GM15510 (cell line): ENCODE results near the gene RANBP1.

ENCODE experiments used
- POLR2A ChIP-seq: IDR thresholded peaks from 3 replicates; pipeline ENCODE4 v1.6.1; 2011; ENCODE audit warnings: borderline replicate concordance; ENCODE audit not compliant: insufficient read length; ENCODE audit errors: extremely low read depth

Gene RANBP1

GRCh38 chr22:20142711-20143621 lies 27.1 kb downstream of the RANBP1 start:
- no peak for TF ChIP-seq POLR2A

GRCh38 chr22:20143883-20144665 lies 28.2 kb downstream of the RANBP1 start:
- TF ChIP-seq POLR2A = no peak

- TF ChIP-seq POLR2A = no peak
These were observed 29.4 kb downstream of the RANBP1 start for GRCh38 chr22:20145206-20145831.

DNA sequence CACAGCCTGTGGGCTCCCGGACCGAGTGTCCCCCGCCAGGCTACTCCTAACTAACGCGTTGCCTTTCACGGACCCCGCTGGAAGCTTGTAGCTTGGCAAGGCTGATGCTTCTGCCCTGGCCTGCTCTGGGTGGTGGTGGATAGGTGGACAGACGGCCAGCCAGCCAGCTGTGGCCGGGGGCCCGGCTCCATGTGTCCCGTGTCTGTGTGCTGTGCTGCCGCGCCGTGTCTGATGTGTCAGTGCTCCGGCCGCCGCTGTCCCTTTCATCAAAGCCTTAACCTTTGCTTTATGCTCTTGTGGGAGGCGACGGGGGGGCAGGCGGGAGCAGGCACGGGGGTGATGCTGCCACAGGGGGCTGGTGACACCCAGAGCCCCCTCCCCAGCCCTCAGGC lies 29.9 kb downstream of the RANBP1 start:
- no peak for TF ChIP-seq POLR2A

DNA sequence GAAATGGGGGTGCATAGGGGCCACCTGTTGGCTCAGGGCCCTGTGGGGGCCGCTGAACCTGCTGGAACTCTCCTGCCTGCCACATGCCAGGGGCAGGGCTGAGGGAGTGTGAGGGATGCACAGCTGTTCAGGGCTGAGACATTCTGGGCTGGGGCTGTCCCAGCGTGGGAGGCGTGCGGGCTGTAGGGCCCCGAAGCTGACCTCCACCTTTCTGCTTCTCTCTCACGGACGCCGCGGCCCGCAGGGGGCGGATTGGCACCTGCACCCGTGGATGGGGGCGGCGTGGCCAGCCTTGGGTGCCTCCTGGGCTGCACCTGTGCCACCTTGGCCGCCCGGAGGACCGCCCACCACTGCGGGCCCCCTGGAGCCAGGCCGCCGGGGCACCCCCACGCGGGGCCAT lies 30.9 kb downstream of the RANBP1 start:
- no peak for TF ChIP-seq POLR2A

DNA sequence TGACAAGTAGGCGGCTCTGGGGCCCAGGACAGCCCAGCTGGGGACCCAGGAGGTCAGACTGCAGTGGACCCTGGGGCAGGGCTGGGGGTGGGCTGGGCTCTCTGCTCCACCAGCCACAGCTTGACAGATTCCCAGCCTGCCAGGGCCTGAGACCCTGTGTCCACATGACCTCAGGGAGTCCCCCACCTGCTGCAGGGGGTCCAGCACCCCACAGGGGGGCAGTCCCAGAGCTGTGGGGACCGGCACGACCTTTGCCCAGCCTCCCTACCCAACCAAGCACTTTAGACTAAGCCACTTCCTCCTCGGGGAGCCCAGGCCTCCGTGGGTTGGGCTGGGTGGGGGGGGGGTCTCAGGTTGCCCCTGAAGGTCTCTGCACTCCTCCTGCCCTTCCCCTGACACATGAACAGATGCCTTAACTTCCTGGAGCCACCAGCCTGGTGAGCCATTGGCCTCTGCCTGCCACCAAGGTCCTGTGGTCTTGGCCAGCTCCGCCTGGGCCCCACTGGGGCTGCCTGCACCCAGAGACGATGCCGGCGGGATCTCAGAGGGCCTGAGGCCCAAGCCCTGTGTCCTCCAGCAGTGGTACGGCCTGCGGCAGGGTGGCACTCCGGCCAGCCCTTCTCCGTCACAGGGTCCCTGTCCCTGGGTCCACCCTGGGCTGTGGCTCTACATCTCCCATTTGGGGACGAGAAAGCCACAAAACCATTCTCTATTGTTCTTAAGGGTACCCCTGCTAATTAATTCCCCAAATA lies 31.5 kb downstream of the RANBP1 start:
- no peak for TF ChIP-seq POLR2A

GRCh38 chr22:20148414-20148813 lies 32.5 kb downstream of the RANBP1 start:
- no peak for TF ChIP-seq POLR2A

DNA sequence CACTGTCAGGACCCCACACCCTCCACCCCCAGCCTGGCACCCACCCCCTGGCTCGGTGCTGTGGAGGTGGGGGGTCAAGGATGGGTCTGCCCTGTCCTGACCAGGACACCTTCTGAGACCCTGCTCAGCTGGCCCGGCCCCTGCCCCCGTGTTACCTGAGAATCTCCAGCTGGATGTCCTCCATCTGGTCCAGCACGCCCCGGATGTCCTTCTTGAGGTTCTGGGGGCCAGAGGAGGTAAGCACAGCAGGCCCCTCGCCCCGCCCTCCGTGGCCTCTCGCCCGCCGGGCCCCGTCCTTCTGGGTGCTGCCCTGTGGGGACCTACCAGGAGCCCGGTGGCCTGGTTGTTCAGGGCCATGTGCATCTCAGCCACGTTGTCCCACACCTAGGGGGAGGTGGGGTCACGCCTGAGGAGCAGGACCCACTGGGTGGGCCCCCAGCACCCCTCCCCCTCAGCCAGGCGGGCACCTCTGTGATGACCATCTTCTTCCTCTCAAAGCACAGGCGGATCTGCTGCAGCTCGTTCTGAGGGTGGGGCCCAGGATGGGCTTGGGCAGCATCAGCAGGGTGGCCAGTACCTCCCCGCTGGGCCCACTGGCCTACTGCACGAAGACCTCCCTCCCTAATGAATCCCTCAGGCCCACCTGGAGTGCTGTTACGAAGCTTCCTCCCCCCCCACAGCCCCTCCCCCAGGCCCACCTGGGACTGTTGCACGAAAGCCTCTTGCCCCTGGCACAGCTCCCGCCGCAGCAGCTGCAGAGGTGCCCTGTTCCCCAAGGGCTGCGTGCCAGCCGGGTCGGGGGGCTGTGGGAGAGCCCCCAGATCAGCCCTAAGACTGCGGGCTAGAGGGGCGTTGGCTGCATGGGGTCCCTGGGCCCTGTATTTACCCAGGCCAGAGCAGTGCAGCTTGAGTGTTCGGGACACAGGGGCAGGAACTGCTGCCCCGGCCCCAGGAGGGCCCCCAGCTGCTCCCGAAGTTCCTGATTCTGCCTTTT lies 33.6 kb downstream of the RANBP1 start:
- TF ChIP-seq POLR2A = no peak

DNA sequence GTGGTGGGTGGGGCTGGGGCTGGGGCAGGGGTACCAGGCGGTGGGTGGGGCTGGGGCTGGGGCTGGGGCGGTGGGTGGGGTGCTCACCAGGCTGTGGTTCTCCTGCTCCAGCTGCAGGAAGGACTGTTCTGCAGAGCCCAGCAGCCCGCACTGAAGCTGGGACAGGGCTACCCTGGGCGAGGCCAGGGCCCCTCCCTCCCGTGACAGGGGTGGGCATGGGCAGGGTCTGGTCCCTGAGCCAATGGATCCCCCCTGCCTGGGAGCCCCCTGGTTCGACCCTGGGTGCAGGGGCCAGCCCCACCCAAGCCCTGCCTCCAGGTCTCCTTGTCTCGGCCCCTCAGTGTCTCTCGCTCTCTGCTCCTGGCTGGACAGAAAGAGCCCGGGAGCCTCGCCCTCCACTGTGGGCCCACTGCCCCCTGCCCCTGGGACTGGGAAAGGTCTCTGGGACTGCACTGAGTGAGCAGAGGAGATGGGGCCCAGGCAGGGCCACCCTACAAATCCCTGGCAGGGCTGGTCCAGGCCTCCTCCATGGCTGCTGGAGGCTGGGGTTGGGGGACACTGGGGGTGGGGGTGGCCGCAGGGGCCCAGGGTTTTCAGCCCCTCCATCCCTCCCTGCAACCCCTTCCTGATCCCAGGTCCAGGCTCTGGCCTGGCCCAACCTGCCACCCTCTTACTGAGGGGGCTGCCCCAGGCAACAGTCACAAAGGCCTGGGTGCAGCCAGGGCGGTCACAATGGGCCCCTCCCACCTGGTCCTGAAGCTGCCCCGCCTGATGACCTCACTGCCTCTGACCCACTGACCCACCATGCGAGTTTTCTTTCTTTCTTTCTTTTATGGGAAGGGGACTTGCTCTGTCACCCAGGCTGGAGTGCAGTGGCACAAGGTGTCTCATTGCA lies 34.7 kb downstream of the RANBP1 start, which contains the start of gene CCDC188:
TSS of gene CCDC188 (minus strand) at position 675 of the 895 bp plus-strand sequence. CDS start at position 606, 69 bp downstream.
- TF ChIP-seq POLR2A = no peak

- TF ChIP-seq POLR2A = no peak
These were observed 35.3 kb downstream of the RANBP1 start for GRCh38 chr22:20151276-20151588.

GRCh38 chr22:20152464-20152890 lies 36.6 kb downstream of the RANBP1 start:
- no peak for TF ChIP-seq POLR2A

- TF ChIP-seq POLR2A = no peak
These were observed 38.0 kb downstream of the RANBP1 start for GRCh38 chr22:20153945-20154344.
